ENCODE results near the gene KCNIP2.

- TF ChIP-seq, protein P1, sequence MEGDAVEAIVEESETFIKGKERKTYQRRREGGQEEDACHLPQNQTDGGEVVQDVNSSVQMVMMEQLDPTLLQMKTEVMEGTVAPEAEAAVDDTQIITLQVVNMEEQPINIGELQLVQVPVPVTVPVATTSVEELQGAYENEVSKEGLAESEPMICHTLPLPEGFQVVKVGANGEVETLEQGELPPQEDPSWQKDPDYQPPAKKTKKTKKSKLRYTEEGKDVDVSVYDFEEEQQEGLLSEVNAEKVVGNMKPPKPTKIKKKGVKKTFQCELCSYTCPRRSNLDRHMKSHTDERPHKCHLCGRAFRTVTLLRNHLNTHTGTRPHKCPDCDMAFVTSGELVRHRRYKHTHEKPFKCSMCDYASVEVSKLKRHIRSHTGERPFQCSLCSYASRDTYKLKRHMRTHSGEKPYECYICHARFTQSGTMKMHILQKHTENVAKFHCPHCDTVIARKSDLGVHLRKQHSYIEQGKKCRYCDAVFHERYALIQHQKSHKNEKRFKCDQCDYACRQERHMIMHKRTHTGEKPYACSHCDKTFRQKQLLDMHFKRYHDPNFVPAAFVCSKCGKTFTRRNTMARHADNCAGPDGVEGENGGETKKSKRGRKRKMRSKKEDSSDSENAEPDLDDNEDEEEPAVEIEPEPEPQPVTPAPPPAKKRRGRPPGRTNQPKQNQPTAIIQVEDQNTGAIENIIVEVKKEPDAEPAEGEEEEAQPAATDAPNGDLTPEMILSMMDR (IDR thresholded peaks at IDR 0.05), result no peak
- TF ChIP-seq POLR2AphosphoS5 (IDR thresholded peaks at IDR 0.05), result no peak
Observed at GRCh38 chr10:101875068-101875688, 31.6 kb upstream of the KCNIP2 start.

Data from esophagus muscularis mucosa (tissue), 3 donors.